ENCODE data around the gene ZNF564. TPM values are rescaled to one million over a fixed set of nuclear protein-coding genes. Genes with fewer than 3 reads are reported as not detected.

ZNF564 gene
- total RNA-seq, 2 donors from 2014 or later, result 11.6 to 21.7 TPM

GRCh38 chr19:12485571-12485970 is 65.7 kb downstream of the ZNF564 start:
- H3K27me3 ChIP-seq (replicated peaks; ENCODE audit: insufficient read depth), result no peaks in the 10 kb centered on the region
- no peaks in the 10 kb centered on the region for H3K9me3 ChIP-seq
- ATAC-seq (ENCODE audit: insufficient number of reproducible peaks, low FRiP score, low read depth) (no peak), DNase-seq (ENCODE audit: low spot score) (no peak)
- H3K27ac ChIP-seq, result peak overlapping the region in 1 of 2 donors; percentile 41
- no peaks in the 10 kb centered on the region for H3K36me3 ChIP-seq
- H3K4me1 ChIP-seq (ENCODE audit: control insufficient read depth in 1 of 2, low read depth in 2 of 2), result peaks cover 7 to 15% of the 10 kb centered on the region in 2 donors
- no peak overlapping the region for H3K4me3 ChIP-seq
- no peak for TF ChIP-seq CTCF (IDR thresholded peaks at IDR 0.05)

- no peak for TF ChIP-seq CTCF (IDR thresholded peaks at IDR 0.05)
- DNase-seq (ENCODE audit: low spot score), result no peak
- ATAC-seq (ENCODE audit: insufficient number of reproducible peaks, low FRiP score, low read depth), result peak; percentile 7
- Histone ChIP-seq H3K27me3 (replicated peaks; ENCODE audit: insufficient read depth) (no peaks in the 10 kb centered on the region), H3K4me3 (peak overlapping the region; percentile 98), H3K9me3 (no peaks in the 10 kb centered on the region), H3K4me1 (ENCODE audit: control insufficient read depth in 1 of 2, low read depth in 2 of 2) (peaks cover 7 to 15% of the 10 kb centered on the region in 2 donors), H3K27ac (peak overlapping the region; percentile 41 to 73), H3K36me3 (no peaks in the 10 kb centered on the region)
Observed at GRCh38 chr19:12485052-12485416, 66.2 kb downstream of the ZNF564 start.

DNA sequence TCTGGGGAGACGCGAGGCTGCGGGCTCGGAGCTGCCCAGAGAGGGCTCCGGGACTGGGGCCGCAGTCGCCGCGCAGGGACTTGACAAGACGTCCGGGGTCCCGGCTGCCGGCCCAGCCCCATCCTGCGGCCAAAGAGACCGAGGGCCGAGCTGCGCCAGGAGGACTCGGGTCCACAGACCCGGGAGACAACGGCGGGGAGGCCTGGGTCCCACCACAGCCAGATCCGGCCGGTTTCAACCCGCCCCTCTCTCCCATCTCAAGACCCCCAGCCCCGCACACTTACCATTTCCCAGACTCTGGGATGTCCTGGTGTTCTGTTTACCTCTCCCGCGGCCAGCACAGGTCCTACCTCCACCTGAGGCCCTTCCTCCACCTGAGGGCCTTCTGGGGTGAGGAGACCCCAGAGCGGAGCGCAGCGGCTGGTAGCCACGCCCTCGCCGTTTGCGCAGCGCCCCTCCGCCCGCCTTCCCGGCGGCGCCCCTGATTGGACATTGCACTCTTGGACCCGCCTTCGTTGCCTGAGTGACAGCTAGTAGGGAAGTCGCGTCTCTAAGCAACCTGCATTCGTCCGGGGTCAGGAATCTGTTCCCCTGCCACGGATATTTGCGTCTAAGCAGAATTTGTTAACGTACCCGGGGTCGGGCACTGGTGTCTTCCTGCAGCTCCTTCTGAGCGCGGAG is 66.8 kb downstream of the ZNF564 start, which contains the start of gene ZNF709:
Gene ZNF709 (minus strand): TSS at position 446 of the 681 bp plus-strand sequence. CDS start 159 bp downstream, at position 287.
- Histone ChIP-seq H3K36me3 (no peaks in the 10 kb centered on the region), H3K9me3 (no peaks in the 10 kb centered on the region), H3K27ac (peak within 1 kb of the TSS; percentile 41 to 73), H3K4me1 (ENCODE audit: control insufficient read depth in 1 of 2, low read depth in 2 of 2) (peaks cover 7 to 15% of the 10 kb centered on the region in 2 donors), H3K4me3 (peak within 1 kb of the TSS; percentile 98), H3K27me3 (replicated peaks; ENCODE audit: insufficient read depth) (no peaks in the 10 kb centered on the region)
- peak; percentile 94 for ATAC-seq (ENCODE audit: insufficient number of reproducible peaks, low FRiP score, low read depth)
- TF ChIP-seq CTCF (IDR thresholded peaks at IDR 0.05), result no peak
- peak; percentile 64 for DNase-seq (ENCODE audit: low spot score)

- Histone ChIP-seq H3K27ac (peak overlapping the region; percentile 41 to 73), H3K9me3 (no peaks in the 10 kb centered on the region), H3K27me3 (replicated peaks; ENCODE audit: insufficient read depth) (no peaks in the 10 kb centered on the region), H3K4me1 (ENCODE audit: control insufficient read depth in 1 of 2, low read depth in 2 of 2) (peaks cover 7 to 15% of the 10 kb centered on the region in 2 donors), H3K4me3 (peak overlapping the region; percentile 98), H3K36me3 (no peaks in the 10 kb centered on the region)
- DNase-seq (ENCODE audit: low spot score), result no peak
- no peak for TF ChIP-seq CTCF (IDR thresholded peaks at IDR 0.05)
- no peak for ATAC-seq (ENCODE audit: insufficient number of reproducible peaks, low FRiP score, low read depth)
Observed at GRCh38 chr19:12484011-12484370, 67.3 kb downstream of the ZNF564 start.

- DNase-seq (ENCODE audit: low spot score) (no peak), ATAC-seq (ENCODE audit: insufficient number of reproducible peaks, low FRiP score, low read depth) (no peak)
- Histone ChIP-seq H3K9me3 (no peaks in the 10 kb centered on the region), H3K27me3 (replicated peaks; ENCODE audit: insufficient read depth) (no peaks in the 10 kb centered on the region), H3K4me3 (no peak overlapping the region), H3K36me3 (no peaks in the 10 kb centered on the region), H3K27ac (no peak overlapping the region), H3K4me1 (ENCODE audit: control insufficient read depth in 1 of 2, low read depth in 2 of 2) (peaks cover 7 to 24% of the 10 kb centered on the region in 2 donors)
- no peak for TF ChIP-seq CTCF (IDR thresholded peaks at IDR 0.05)
Observed at GRCh38 chr19:12482509-12482886, 68.8 kb downstream of the ZNF564 start.

All from thoracic aorta (tissue), 2 donors.